AG10803 (cell line): Measurements from ENCODE around the gene TTC3.

ENCODE experiments used
- DNase-seq: peaks from one replicate; pipeline ENCODE4 v3.0.0; 2010; ENCODE audit warnings: low read depth
- H3K4me3 ChIP-seq: 2 replicates; pipeline ENCODE4 v1.5.1; 2011; ENCODE audit warnings: mild to moderate bottlenecking, low read length, control low read depth
- CTCF ChIP-seq: conservative IDR thresholded peaks from 2 replicates; pipeline ENCODE4 v1.5.1; 2011; ENCODE audit warnings: mild to moderate bottlenecking, low read length, control low read depth, inconsistent platforms

Gene TTC3

GRCh38 chr21:37204580-37204979 lies 131.5 kb downstream of the TTC3 start:
- no peak for DNase-seq
- no peak for TF ChIP-seq CTCF
- H3K4me3 ChIP-seq: no peak overlapping the region

GRCh38 chr21:37206496-37206895 lies 133.4 kb downstream of the TTC3 start:
- TF ChIP-seq CTCF: no peak
- no peak for DNase-seq
- no peak overlapping the region for H3K4me3 ChIP-seq

- TF ChIP-seq CTCF: no peak
- no peak overlapping the region for H3K4me3 ChIP-seq
- peak; percentile 51 for DNase-seq
These were observed 134.5 kb downstream of the TTC3 start for GRCh38 chr21:37207441-37208009.

GRCh38 chr21:37208056-37208721 lies 135.1 kb downstream of the TTC3 start:
- no peak for TF ChIP-seq CTCF
- DNase-seq: peak; percentile 16

GRCh38 chr21:37208741-37209225 lies 135.7 kb downstream of the TTC3 start:
- no peak for DNase-seq
- H3K4me3 ChIP-seq: no peak overlapping the region
- no peak for TF ChIP-seq CTCF

More at GRCh38 chr21:37208056-37208721, 135.1 kb downstream of the TTC3 start:
- peak overlapping the region; percentile 15 for H3K4me3 ChIP-seq

- no peak for TF ChIP-seq CTCF
- no peak for DNase-seq
- H3K4me3 ChIP-seq: no peak overlapping the region
These were observed 137.1 kb downstream of the TTC3 start for GRCh38 chr21:37210130-37210529.

- TF ChIP-seq CTCF: no peak
- no peak overlapping the region for H3K4me3 ChIP-seq
- no peak for DNase-seq
These were observed 137.7 kb downstream of the TTC3 start for GRCh38 chr21:37210799-37211198.
